Mesenteric fat pad (tissue), 1 donor: ENCODE data around the gene AKIRIN1. TPM values are rescaled to one million over a fixed set of nuclear protein-coding genes. Genes with fewer than 3 reads are reported as not detected.
"Not testable (repeated sequence)": the region's sequence is repeated elsewhere in the genome, so short reads cannot be mapped to it uniquely, and the experiment has no call there.

Source experiments
- DNase-seq: peaks from one replicate; pipeline ENCODE4 v3.0.0-alpha.2; 2020; ENCODE audit warnings: low spot score
- long read RNA-seq: library from polyadenylated mRNA; unstranded; transcript quantifications from one replicate; pipeline ENCODE4 v2.0.0, GENCODE V29; 2020
- total RNA-seq: library from RNA; stranded (reverse); fragmentation: NEBNext Ultra II Directional; extraction: Animal tissue kit (Norgen Biotek cat#: 25700); gene quantifications from one replicate; pipeline ENCODE4 v1.2.1, GENCODE V29; 2021
- donor health status: DM: yes; HTN: yes; CAD: no.

Gene AKIRIN1
- 62.9 TPM for total RNA-seq
- long read RNA-seq, transcript AKIRIN1-202 (5 exons, 2,741 nt), result major isoform, 453 of 505 reads
- long read RNA-seq, transcript AKIRIN1-203 (4 exons, 1,243 nt), result minor isoform, 19 of 505 reads
- long read RNA-seq, partial matches to known transcripts, result 28 of 505 reads
- long read RNA-seq, other reads (novel, unspliced or antisense), result 5 of 505 reads

GRCh38 chr1:38990738-38991637 lies at the start of gene AKIRIN1:
AKIRIN1 (plus strand) TSS chr1:38991276; CDS start chr1:38991381, 105 bp downstream.
- peak; percentile 100 for DNase-seq

- DNase-seq, result no peak
Observed at GRCh38 chr1:38941527-38942019, 49.5 kb upstream of the AKIRIN1 start, which contains the start of gene RHBDL2. RHBDL2 (minus strand) TSS chr1:38941830; CDS start chr1:38919212, 22,618 bp downstream.

- DNase-seq, result no peak
Observed at GRCh38 chr1:38942664-38943428, 48.2 kb upstream of the AKIRIN1 start.

- no peak for DNase-seq
Observed at GRCh38 chr1:38944547-38944946, 46.5 kb upstream of the AKIRIN1 start.

- DNase-seq, result no peak
Observed at GRCh38 chr1:38950553-38950952, 40.5 kb upstream of the AKIRIN1 start.

GRCh38 chr1:38953433-38953860 lies 37.6 kb upstream of the AKIRIN1 start:
- DNase-seq, result no peak

GRCh38 chr1:38958967-38959366 lies 32.1 kb upstream of the AKIRIN1 start:
- no peak for DNase-seq

GRCh38 chr1:38962113-38962512 lies 29.0 kb upstream of the AKIRIN1 start:
- no peak for DNase-seq

GRCh38 chr1:38962560-38962959 lies 28.5 kb upstream of the AKIRIN1 start:
- no peak for DNase-seq

- no peak for DNase-seq
Observed at GRCh38 chr1:38964140-38964548, 26.9 kb upstream of the AKIRIN1 start.

- not testable (repeated sequence) for DNase-seq
Observed at GRCh38 chr1:38973145-38973544, 17.9 kb upstream of the AKIRIN1 start.

- DNase-seq, result peak; percentile 43
Observed at GRCh38 chr1:38973659-38974437, 17.2 kb upstream of the AKIRIN1 start.

GRCh38 chr1:38977399-38978244 lies 13.5 kb upstream of the AKIRIN1 start:
- DNase-seq, result not testable (repeated sequence)

GRCh38 chr1:38978245-38978542 lies 12.9 kb upstream of the AKIRIN1 start:
- DNase-seq, result not testable (repeated sequence)

- not testable (repeated sequence) for DNase-seq
Observed at GRCh38 chr1:38979380-38979779, 11.7 kb upstream of the AKIRIN1 start.

GRCh38 chr1:38989979-38990378 lies 1.1 kb upstream of the AKIRIN1 start:
- DNase-seq, result no peak

- no peak for DNase-seq
Observed at GRCh38 chr1:38990386-38990737, 714 bp upstream of the AKIRIN1 start.

GRCh38 chr1:38991638-38992411 lies 749 bp downstream of the AKIRIN1 start:
- DNase-seq, result no peak
